HS-5 (cell line): ENCODE results near the gene ACTL8.

Source experiments
- DNase-seq: peaks from one replicate; pipeline ENCODE4 v3.0.0-alpha.2; 2012; ENCODE audit warnings: low read depth

Gene ACTL8

GRCh38 chr1:17845583-17845982, 90.5 kb downstream of the ACTL8 start:
- no peak for DNase-seq

- no peak for DNase-seq
Observed at GRCh38 chr1:17846341-17846740, 91.2 kb downstream of the ACTL8 start.

- no peak for DNase-seq
Observed at GRCh38 chr1:17847111-17847510, 92.0 kb downstream of the ACTL8 start.

GRCh38 chr1:17849216-17849615, 94.1 kb downstream of the ACTL8 start:
- DNase-seq = no peak

GRCh38 chr1:17851056-17851455, 95.9 kb downstream of the ACTL8 start:
- DNase-seq = no peak

GRCh38 chr1:17852383-17852782, 97.2 kb downstream of the ACTL8 start:
- no peak for DNase-seq

- no peak for DNase-seq
Observed at GRCh38 chr1:17853241-17853935, 98.3 kb downstream of the ACTL8 start.

GRCh38 chr1:17856496-17857108, 101.5 kb downstream of the ACTL8 start:
- DNase-seq = no peak

GRCh38 chr1:17857109-17857499, 102.0 kb downstream of the ACTL8 start:
- no peak for DNase-seq

GRCh38 chr1:17857996-17858395, 102.9 kb downstream of the ACTL8 start:
- no peak for DNase-seq

GRCh38 chr1:17860812-17861211, 105.7 kb downstream of the ACTL8 start:
- DNase-seq = no peak

- no peak for DNase-seq
Observed at GRCh38 chr1:17861685-17862084, 106.6 kb downstream of the ACTL8 start.

GRCh38 chr1:17862121-17862520, 107.0 kb downstream of the ACTL8 start:
- DNase-seq = no peak

GRCh38 chr1:17865912-17866739, 111.0 kb downstream of the ACTL8 start:
- peak; percentile 91 for DNase-seq

- DNase-seq = no peak
Observed at GRCh38 chr1:17866740-17867029, 111.6 kb downstream of the ACTL8 start.

- DNase-seq = no peak
Observed at GRCh38 chr1:17867470-17867869, 112.3 kb downstream of the ACTL8 start.

- DNase-seq = no peak
Observed at GRCh38 chr1:17869815-17870214, 114.7 kb downstream of the ACTL8 start.

- no peak for DNase-seq
Observed at GRCh38 chr1:17870679-17871078, 115.5 kb downstream of the ACTL8 start.

GRCh38 chr1:17873007-17873675, 118.0 kb downstream of the ACTL8 start:
- no peak for DNase-seq

- DNase-seq = peak; percentile 93
Observed at GRCh38 chr1:17874231-17874630, 119.1 kb downstream of the ACTL8 start.

GRCh38 chr1:17874710-17875109, 119.6 kb downstream of the ACTL8 start:
- DNase-seq = peak; percentile 61

GRCh38 chr1:17875171-17875881, 120.2 kb downstream of the ACTL8 start:
- peak; percentile 73 for DNase-seq
